ENCODE results near the gene ZFP30.
A peak's percentile ranks its signal among the peaks of the same experiment; 100 is the strongest.

ZFP30 gene

GRCh38 chr19:37635076-37636056 lies 19.9 kb downstream of the ZFP30 start:
- no peak for DNase-seq
- Mint-ChIP-seq H3K36me3 (peaks cover 50 to 56% of the 10 kb centered on the region in 2 donors), H3K27me3 (no peaks in the 10 kb centered on the region), H3K4me3 (no peak overlapping the region), H3K9me3 (peaks cover 32 to 35% of the 10 kb centered on the region in 2 donors), H3K27ac (no peak overlapping the region), H3K4me1 (no peaks in the 10 kb centered on the region)
- no peak for ATAC-seq (replicated peaks)

DNA sequence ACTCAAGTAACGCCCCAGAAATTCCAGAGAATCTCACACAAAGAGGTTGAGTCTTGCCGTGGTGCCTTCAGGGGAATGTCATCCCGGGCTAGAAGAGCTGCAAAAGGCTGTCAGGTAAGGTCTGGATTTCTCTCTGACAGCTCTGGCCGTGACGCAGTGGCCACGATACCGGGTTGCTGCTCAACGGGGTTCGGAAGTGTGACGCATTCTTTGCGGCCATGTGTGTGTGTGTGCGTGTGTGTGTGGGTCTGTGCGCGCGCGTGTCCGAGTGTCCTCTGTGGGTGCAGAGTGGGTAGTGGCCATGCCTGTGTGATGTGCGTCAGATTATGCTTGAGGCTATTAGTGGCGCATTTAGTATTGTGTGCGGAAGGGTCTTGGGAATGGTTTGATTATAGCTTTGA lies 60.3 kb downstream of the ZFP30 start:
- Mint-ChIP-seq H3K4me1 (peaks cover 14 to 25% of the 10 kb centered on the region in 2 donors), H3K9me3 (peaks cover 5 to 7% of the 10 kb centered on the region in 2 donors), H3K4me3 (peak overlapping the region; percentile 95 to 96), H3K27ac (peak overlapping the region; percentile 99), H3K36me3 (peaks cover 18 to 34% of the 10 kb centered on the region in 2 donors), H3K27me3 (no peaks in the 10 kb centered on the region)
- DNase-seq (peak; percentile 48), ATAC-seq (replicated peaks) (peak; percentile 51 to 57)

DNA sequence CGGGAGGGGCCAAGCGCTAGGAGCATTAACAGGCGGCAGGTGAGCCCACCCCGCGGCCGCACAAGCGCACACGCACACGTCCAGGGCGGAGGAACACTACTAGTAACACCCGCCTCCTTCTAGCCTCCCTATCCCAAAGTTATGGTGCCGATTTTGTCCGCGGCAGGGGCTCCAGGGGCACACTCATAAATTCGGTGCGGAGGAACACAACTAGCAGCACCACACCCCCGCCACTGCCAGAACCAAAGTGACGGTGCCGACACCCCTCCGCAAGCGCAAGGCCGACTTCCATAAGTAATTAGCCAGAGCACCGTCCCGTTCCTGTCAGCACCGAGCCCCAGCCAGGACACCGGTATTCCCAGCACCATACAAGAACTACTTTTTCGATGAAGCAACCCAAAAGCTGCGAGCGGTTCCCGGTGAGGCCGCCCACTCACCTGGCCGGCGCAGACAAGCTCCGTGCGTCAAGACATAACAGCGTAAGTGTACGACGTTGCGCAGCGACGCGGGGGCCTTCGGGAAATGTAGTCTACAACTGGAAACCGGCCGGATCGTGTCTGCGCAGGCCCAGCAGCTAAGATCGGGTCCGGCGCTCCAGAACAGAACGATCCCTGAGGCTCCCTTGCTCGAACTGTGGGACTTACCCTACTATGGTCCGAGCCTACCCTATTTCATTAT lies 60.8 kb downstream of the ZFP30 start, which contains the start of the genes ZNF540 and ZNF571:
Gene ZNF540 (plus strand): TSS at position 573 of the 678 bp plus-strand sequence. CDS start 3,572 bp downstream, outside the sequence.
Gene ZNF571 (minus strand): TSS at position 489 of the 678 bp plus-strand sequence. CDS start 8,116 bp downstream, outside the sequence.
- peak; percentile 96 to 97 for ATAC-seq (replicated peaks)
- Mint-ChIP-seq H3K27me3 (no peaks in the 10 kb centered on the region), H3K9me3 (peaks cover 5 to 7% of the 10 kb centered on the region in 2 donors), H3K36me3 (peaks cover 13 to 30% of the 10 kb centered on the region in 2 donors), H3K4me3 (peak within 1 kb of the TSS; percentile 95 to 96), H3K27ac (peak within 1 kb of the TSS; percentile 99), H3K4me1 (peaks cover 14 to 25% of the 10 kb centered on the region in 2 donors)
- DNase-seq, result peak; percentile 88

DNA sequence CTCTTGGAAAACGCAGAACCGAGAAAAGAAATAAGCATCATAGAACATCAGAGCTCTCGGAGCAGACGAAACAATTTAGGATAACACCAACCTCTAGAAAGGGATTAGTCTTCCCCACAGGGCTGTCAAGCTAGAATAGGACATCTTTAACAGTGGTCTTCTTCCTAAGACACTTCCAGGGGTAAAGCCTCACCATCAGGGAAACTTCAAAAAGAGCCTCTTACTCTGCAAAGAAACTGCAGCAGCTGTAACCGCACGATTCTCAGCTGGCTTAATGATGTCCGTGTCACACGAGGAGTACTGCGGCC lies 61.3 kb downstream of the ZFP30 start:
- ATAC-seq (replicated peaks), result no peak
- H3K27me3 Mint-ChIP-seq, result no peaks in the 10 kb centered on the region
- H3K9me3 Mint-ChIP-seq, result peaks cover 9% of the 10 kb centered on the region in 2 donors
- H3K4me3 Mint-ChIP-seq, result peak overlapping the region; percentile 95 to 96
- peak overlapping the region; percentile 99 for H3K27ac Mint-ChIP-seq
- peaks cover 16 to 32% of the 10 kb centered on the region in 2 donors for H3K36me3 Mint-ChIP-seq
- DNase-seq, result no peak
- peaks cover 14 to 25% of the 10 kb centered on the region in 2 donors for H3K4me1 Mint-ChIP-seq

DNA sequence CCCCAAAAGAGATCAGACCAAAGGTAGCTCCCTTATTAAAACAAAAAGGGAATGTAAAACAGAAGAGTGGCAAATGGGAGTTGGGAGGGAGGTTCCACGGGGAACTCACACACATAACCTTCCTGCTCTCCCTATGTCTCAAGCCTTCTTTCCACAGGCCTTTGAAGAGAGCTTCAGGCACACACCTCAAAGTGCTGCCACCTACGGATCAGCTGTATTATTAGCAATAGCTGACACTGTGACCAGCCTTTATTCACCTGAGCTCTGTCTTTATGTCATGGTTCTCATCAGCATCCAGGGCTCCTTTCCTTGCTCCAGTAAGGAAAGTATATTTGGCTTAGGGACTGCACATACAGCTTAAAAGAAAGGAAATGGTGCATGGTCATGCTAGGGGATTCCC lies 71.9 kb downstream of the ZFP30 start:
- peaks cover 24 to 32% of the 10 kb centered on the region in 2 donors for H3K9me3 Mint-ChIP-seq
- no peak for DNase-seq
- peaks cover 34% of the 10 kb centered on the region in 2 donors for H3K36me3 Mint-ChIP-seq
- no peaks in the 10 kb centered on the region for H3K27me3 Mint-ChIP-seq
- no peak overlapping the region for H3K27ac Mint-ChIP-seq
- no peak for ATAC-seq (replicated peaks)
- no peak overlapping the region for H3K4me3 Mint-ChIP-seq
- H3K4me1 Mint-ChIP-seq, result no peaks in the 10 kb centered on the region

- Mint-ChIP-seq H3K9me3 (peaks cover 32 to 35% of the 10 kb centered on the region in 2 donors), H3K27me3 (no peaks in the 10 kb centered on the region), H3K4me3 (no peak overlapping the region), H3K4me1 (no peaks in the 10 kb centered on the region), H3K27ac (no peak overlapping the region), H3K36me3 (peaks cover 67% of the 10 kb centered on the region in 2 donors)
- DNase-seq (no peak), ATAC-seq (replicated peaks) (no peak)
Observed at GRCh38 chr19:37572203-37572602, 83.1 kb downstream of the ZFP30 start.

DNA sequence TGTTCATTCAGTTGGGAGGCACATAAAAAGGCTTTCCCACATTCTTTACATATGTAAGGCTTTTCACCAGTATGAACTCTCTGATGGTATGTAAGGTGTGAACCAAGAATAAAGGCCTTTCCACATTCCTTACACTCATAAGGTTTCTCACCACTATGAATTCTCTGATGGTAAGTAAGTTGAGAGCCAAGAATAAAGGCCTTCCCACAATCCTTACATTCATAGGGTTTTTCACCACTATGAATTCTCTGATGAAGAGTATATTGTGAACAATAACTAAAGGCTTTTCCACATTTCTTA lies 89.9 kb downstream of the ZFP30 start:
- no peak for ATAC-seq (replicated peaks)
- Mint-ChIP-seq H3K27ac (no peak overlapping the region), H3K36me3 (peaks cover 70 to 79% of the 10 kb centered on the region in 2 donors)

GRCh38 chr19:37564624-37565369 lies 90.5 kb downstream of the ZFP30 start:
- H3K9me3 Mint-ChIP-seq, result peaks cover 17 to 37% of the 10 kb centered on the region in 2 donors
- no peak for ATAC-seq (replicated peaks)
- peaks cover 66 to 73% of the 10 kb centered on the region in 2 donors for H3K36me3 Mint-ChIP-seq

More for the DNA sequence above, 89.9 kb downstream of the ZFP30 start:
- Mint-ChIP-seq H3K4me1 (no peaks in the 10 kb centered on the region), H3K27me3 (no peaks in the 10 kb centered on the region), H3K9me3 (peaks cover 21 to 40% of the 10 kb centered on the region in 2 donors), H3K4me3 (no peak overlapping the region)
- DNase-seq, result no peak

More at GRCh38 chr19:37564624-37565369, 90.5 kb downstream of the ZFP30 start:
- Mint-ChIP-seq H3K27ac (no peak overlapping the region), H3K4me1 (no peaks in the 10 kb centered on the region), H3K27me3 (no peaks in the 10 kb centered on the region), H3K4me3 (no peak overlapping the region)
- no peak for DNase-seq

Data from stimulated activated naive B cell treated with anti-CD40 and anti-IgM and Interleukin-4, amounts not matched to agents 10 μg/mL and 1 μg/mL and 100 μg/mL, for 72 hours (primary cell).